ENCODE results near the gene PRKD2.

PRKD2 gene

GRCh38 chr19:46696052-46696451 is 20.9 kb downstream of the PRKD2 start:
- no peak for DNase-seq (ENCODE audit: insufficient read length, low spot score)
- FAIRE-seq: no peak
- TF ChIP-seq TAF1 (IDR thresholded peaks at IDR 0.05; ENCODE audit: low read depth, low read length): no peak
- TF ChIP-seq PAX5 (IDR thresholded peaks at IDR 0.05; ENCODE audit: insufficient read depth, low read length, severe bottlenecking): no peak
- TF ChIP-seq POLR2A (IDR thresholded peaks at IDR 0.05; ENCODE audit: low read depth, low read length): no peak
- TF ChIP-seq POLR2AphosphoS5 (IDR thresholded peaks at IDR 0.05; ENCODE audit: low read depth, low read length): no peak
- no peak for TF ChIP-seq SPI1 (IDR thresholded peaks at IDR 0.05; ENCODE audit: low read depth, low read length)

GRCh38 chr19:46693760-46694159 is 23.2 kb downstream of the PRKD2 start:
- FAIRE-seq: no peak
- no peak for DNase-seq (ENCODE audit: insufficient read length, low spot score)
- TF ChIP-seq POLR2AphosphoS5 (IDR thresholded peaks at IDR 0.05; ENCODE audit: low read depth, low read length) (no peak), POLR2A (IDR thresholded peaks at IDR 0.05; ENCODE audit: low read depth, low read length) (no peak), SPI1 (IDR thresholded peaks at IDR 0.05; ENCODE audit: low read depth, low read length) (no peak), PAX5 (IDR thresholded peaks at IDR 0.05; ENCODE audit: insufficient read depth, low read length, severe bottlenecking) (no peak), TAF1 (IDR thresholded peaks at IDR 0.05; ENCODE audit: low read depth, low read length) (no peak), POU2F2 (IDR thresholded peaks at IDR 0.05; ENCODE audit: low read depth, low read length) (no peak)

GRCh38 chr19:46692918-46693722 is 23.8 kb downstream of the PRKD2 start:
- TF ChIP-seq TAF1 (IDR thresholded peaks at IDR 0.05; ENCODE audit: low read depth, low read length) (no peak), POU2F2 (IDR thresholded peaks at IDR 0.05; ENCODE audit: low read depth, low read length) (no peak), SPI1 (IDR thresholded peaks at IDR 0.05; ENCODE audit: low read depth, low read length) (no peak), PAX5 (IDR thresholded peaks at IDR 0.05; ENCODE audit: insufficient read depth, low read length, severe bottlenecking) (no peak), POLR2AphosphoS5 (IDR thresholded peaks at IDR 0.05; ENCODE audit: low read depth, low read length) (no peak), POLR2A (IDR thresholded peaks at IDR 0.05; ENCODE audit: low read depth, low read length) (no peak)
- FAIRE-seq: no peak
- no peak for DNase-seq (ENCODE audit: insufficient read length, low spot score)

- DNase-seq (ENCODE audit: insufficient read length, low spot score) (no peak), FAIRE-seq (no peak)
- no peak for TF ChIP-seq PAX5 (IDR thresholded peaks at IDR 0.05; ENCODE audit: insufficient read depth, low read length, severe bottlenecking)
- TF ChIP-seq SPI1 (IDR thresholded peaks at IDR 0.05; ENCODE audit: low read depth, low read length): no peak
- no peak for TF ChIP-seq POLR2A (IDR thresholded peaks at IDR 0.05; ENCODE audit: low read depth, low read length)
- TF ChIP-seq POU2F2 (IDR thresholded peaks at IDR 0.05; ENCODE audit: low read depth, low read length): no peak
- no peak for TF ChIP-seq POLR2AphosphoS5 (IDR thresholded peaks at IDR 0.05; ENCODE audit: low read depth, low read length)
- TF ChIP-seq TAF1 (IDR thresholded peaks at IDR 0.05; ENCODE audit: low read depth, low read length): no peak
Observed at GRCh38 chr19:46691948-46692347, 25.0 kb downstream of the PRKD2 start.

GRCh38 chr19:46691104-46691503 is 25.8 kb downstream of the PRKD2 start:
- no peak for TF ChIP-seq POU2F2 (IDR thresholded peaks at IDR 0.05; ENCODE audit: low read depth, low read length)
- TF ChIP-seq TAF1 (IDR thresholded peaks at IDR 0.05; ENCODE audit: low read depth, low read length): no peak
- no peak for TF ChIP-seq POLR2A (IDR thresholded peaks at IDR 0.05; ENCODE audit: low read depth, low read length)
- TF ChIP-seq PAX5 (IDR thresholded peaks at IDR 0.05; ENCODE audit: insufficient read depth, low read length, severe bottlenecking): no peak
- no peak for TF ChIP-seq SPI1 (IDR thresholded peaks at IDR 0.05; ENCODE audit: low read depth, low read length)
- TF ChIP-seq POLR2AphosphoS5 (IDR thresholded peaks at IDR 0.05; ENCODE audit: low read depth, low read length): no peak
- FAIRE-seq (no peak), DNase-seq (ENCODE audit: insufficient read length, low spot score) (no peak)

GRCh38 chr19:46689358-46689757 is 27.6 kb downstream of the PRKD2 start:
- FAIRE-seq (no peak), DNase-seq (ENCODE audit: insufficient read length, low spot score) (no peak)
- TF ChIP-seq POLR2A (IDR thresholded peaks at IDR 0.05; ENCODE audit: low read depth, low read length) (no peak), POLR2AphosphoS5 (IDR thresholded peaks at IDR 0.05; ENCODE audit: low read depth, low read length) (no peak), POU2F2 (IDR thresholded peaks at IDR 0.05; ENCODE audit: low read depth, low read length) (no peak), SPI1 (IDR thresholded peaks at IDR 0.05; ENCODE audit: low read depth, low read length) (no peak), PAX5 (IDR thresholded peaks at IDR 0.05; ENCODE audit: insufficient read depth, low read length, severe bottlenecking) (no peak), TAF1 (IDR thresholded peaks at IDR 0.05; ENCODE audit: low read depth, low read length) (no peak)

- no peak for TF ChIP-seq PAX5 (IDR thresholded peaks at IDR 0.05; ENCODE audit: insufficient read depth, low read length, severe bottlenecking)
- TF ChIP-seq POLR2A (IDR thresholded peaks at IDR 0.05; ENCODE audit: low read depth, low read length): no peak
- TF ChIP-seq POLR2AphosphoS5 (IDR thresholded peaks at IDR 0.05; ENCODE audit: low read depth, low read length): no peak
- TF ChIP-seq SPI1 (IDR thresholded peaks at IDR 0.05; ENCODE audit: low read depth, low read length): no peak
- TF ChIP-seq TAF1 (IDR thresholded peaks at IDR 0.05; ENCODE audit: low read depth, low read length): no peak
- no peak for TF ChIP-seq POU2F2 (IDR thresholded peaks at IDR 0.05; ENCODE audit: low read depth, low read length)
- no peak for DNase-seq (ENCODE audit: insufficient read length, low spot score)
- no peak for FAIRE-seq
Observed at GRCh38 chr19:46687438-46688145, 29.3 kb downstream of the PRKD2 start.

GRCh38 chr19:46685189-46685588 is 31.7 kb downstream of the PRKD2 start:
- FAIRE-seq (no peak), DNase-seq (ENCODE audit: insufficient read length, low spot score) (no peak)
- TF ChIP-seq PAX5 (IDR thresholded peaks at IDR 0.05; ENCODE audit: insufficient read depth, low read length, severe bottlenecking): no peak
- no peak for TF ChIP-seq POLR2AphosphoS5 (IDR thresholded peaks at IDR 0.05; ENCODE audit: low read depth, low read length)
- no peak for TF ChIP-seq POU2F2 (IDR thresholded peaks at IDR 0.05; ENCODE audit: low read depth, low read length)
- TF ChIP-seq POLR2A (IDR thresholded peaks at IDR 0.05; ENCODE audit: low read depth, low read length): no peak

- no peak for TF ChIP-seq POU2F2 (IDR thresholded peaks at IDR 0.05; ENCODE audit: low read depth, low read length)
- no peak for TF ChIP-seq PAX5 (IDR thresholded peaks at IDR 0.05; ENCODE audit: insufficient read depth, low read length, severe bottlenecking)
- no peak for TF ChIP-seq TAF1 (IDR thresholded peaks at IDR 0.05; ENCODE audit: low read depth, low read length)
- no peak for TF ChIP-seq POLR2AphosphoS5 (IDR thresholded peaks at IDR 0.05; ENCODE audit: low read depth, low read length)
- no peak for TF ChIP-seq POLR2A (IDR thresholded peaks at IDR 0.05; ENCODE audit: low read depth, low read length)
- TF ChIP-seq SPI1 (IDR thresholded peaks at IDR 0.05; ENCODE audit: low read depth, low read length): no peak
- DNase-seq (ENCODE audit: insufficient read length, low spot score): peak; percentile 73
- peak; percentile 58 for FAIRE-seq
Observed at GRCh38 chr19:46678110-46678732, 38.7 kb downstream of the PRKD2 start.

Measured in GM12891 (cell line).